Measurements from ENCODE around the gene RAB2B. TPM values are rescaled to one million over a fixed set of nuclear protein-coding genes. Genes with fewer than 3 reads are reported as not detected.
A peak's percentile ranks its signal among the peaks of the same experiment; 100 is the strongest.

The RAB2B gene
- total RNA-seq, 1 experiment from 2014 or later = 40.3 TPM

GRCh38 chr14:21437063-21437901, 39.5 kb downstream of the RAB2B start:
- H3K27me3 ChIP-seq (ENCODE audit: low read length) = no peaks in the 10 kb centered on the region
- no peaks in the 10 kb centered on the region for H3K9me3 ChIP-seq (ENCODE audit: low read length)
- peak overlapping the region; percentile 68 for H3K27ac ChIP-seq (ENCODE audit: low read length)
- peaks cover 13% of the 10 kb centered on the region; the same call in 1 of the 2 replicates for H3K36me3 ChIP-seq (ENCODE audit: insufficient read depth, low read length)
- DNase-seq = peak; percentile 100
- H3K4me1 ChIP-seq (ENCODE audit: low read length) = peaks cover 24% of the 10 kb centered on the region
- H4K20me1 ChIP-seq (ENCODE audit: insufficient read depth, low read depth, low read length) = peaks cover 3% of the 10 kb centered on the region; the same call in 1 of the 2 replicates
- peak overlapping the region; percentile 76 for H3K9ac ChIP-seq (ENCODE audit: low read length)
- peak overlapping the region; percentile 75 for H3K4me3 ChIP-seq (ENCODE audit: low read length)
- 0 out of 2 replicates have a peak overlapping the region, but pooled peaks have one; percentile 3 for H2AFZ ChIP-seq (ENCODE audit: low read length)
- no peaks in the 10 kb centered on the region for H3K9me2 ChIP-seq (replicated peaks; ENCODE audit: insufficient read depth, low read length)
- peaks cover 94% of the 10 kb centered on the region for H3K79me2 ChIP-seq (ENCODE audit: low read length)
- peak overlapping the region; percentile 79 for H3K4me2 ChIP-seq (ENCODE audit: low read depth, low read length, poor library complexity, severe bottlenecking)

GRCh38 chr14:21436567-21437062, 40.1 kb downstream of the RAB2B start:
- peak; percentile 74 for DNase-seq
- H3K4me3 ChIP-seq (ENCODE audit: low read length) = peak overlapping the region; percentile 75

GRCh38 chr14:21431126-21431525, 45.6 kb downstream of the RAB2B start:
- H3K9me3 ChIP-seq (ENCODE audit: low read length) = no peaks in the 10 kb centered on the region
- H3K27me3 ChIP-seq (ENCODE audit: low read length) = no peaks in the 10 kb centered on the region
- no peak overlapping the region for H3K27ac ChIP-seq (ENCODE audit: low read length)
- H4K20me1 ChIP-seq (ENCODE audit: insufficient read depth, low read depth, low read length) = peaks cover 17% of the 10 kb centered on the region
- no peak overlapping the region for H3K4me2 ChIP-seq (ENCODE audit: low read depth, low read length, poor library complexity, severe bottlenecking)
- no peak overlapping the region for H3K4me3 ChIP-seq (ENCODE audit: low read length)
- no peak overlapping the region for H3K9ac ChIP-seq (ENCODE audit: low read length)
- H3K4me1 ChIP-seq (ENCODE audit: low read length) = peaks cover 13% of the 10 kb centered on the region
- H2AFZ ChIP-seq (ENCODE audit: low read length) = no peak overlapping the region
- no peak for DNase-seq
- H3K9me2 ChIP-seq (replicated peaks; ENCODE audit: insufficient read depth, low read length) = no peaks in the 10 kb centered on the region
- peaks cover 94% of the 10 kb centered on the region for H3K79me2 ChIP-seq (ENCODE audit: low read length)
- peaks cover 64% of the 10 kb centered on the region for H3K36me3 ChIP-seq (ENCODE audit: insufficient read depth, low read length)

More at GRCh38 chr14:21436567-21437062, 40.1 kb downstream of the RAB2B start:
- H3K9me2 ChIP-seq (replicated peaks; ENCODE audit: insufficient read depth, low read length) = no peaks in the 10 kb centered on the region
- H3K27ac ChIP-seq (ENCODE audit: low read length) = peak overlapping the region; percentile 29; the same call in 1 of the 2 replicates
- peaks cover 94% of the 10 kb centered on the region for H3K79me2 ChIP-seq (ENCODE audit: low read length)
- peak overlapping the region; percentile 76 for H3K9ac ChIP-seq (ENCODE audit: low read length)
- H3K36me3 ChIP-seq (ENCODE audit: insufficient read depth, low read length) = peaks cover 16% of the 10 kb centered on the region; the same call in 1 of the 2 replicates
- H3K9me3 ChIP-seq (ENCODE audit: low read length) = no peaks in the 10 kb centered on the region
- no peak overlapping the region for H2AFZ ChIP-seq (ENCODE audit: low read length)
- H3K27me3 ChIP-seq (ENCODE audit: low read length) = no peaks in the 10 kb centered on the region
- H3K4me1 ChIP-seq (ENCODE audit: low read length) = peaks cover 24% of the 10 kb centered on the region
- peak overlapping the region; percentile 79 for H3K4me2 ChIP-seq (ENCODE audit: low read depth, low read length, poor library complexity, severe bottlenecking)
- peaks cover 5% of the 10 kb centered on the region for H4K20me1 ChIP-seq (ENCODE audit: insufficient read depth, low read depth, low read length)

GRCh38 chr14:21428930-21429329, 47.8 kb downstream of the RAB2B start:
- Histone ChIP-seq H3K9me3 (ENCODE audit: low read length) (no peaks in the 10 kb centered on the region), H3K9me2 (replicated peaks; ENCODE audit: insufficient read depth, low read length) (no peaks in the 10 kb centered on the region), H3K27me3 (ENCODE audit: low read length) (no peaks in the 10 kb centered on the region), H3K9ac (ENCODE audit: low read length) (no peak overlapping the region), H2AFZ (ENCODE audit: low read length) (no peak overlapping the region), H3K4me2 (ENCODE audit: low read depth, low read length, poor library complexity, severe bottlenecking) (no peak overlapping the region), H3K4me1 (ENCODE audit: low read length) (no peaks in the 10 kb centered on the region), H3K36me3 (ENCODE audit: insufficient read depth, low read length) (peaks cover 77% of the 10 kb centered on the region), H3K4me3 (ENCODE audit: low read length) (no peak overlapping the region), H4K20me1 (ENCODE audit: insufficient read depth, low read depth, low read length) (peaks cover 17% of the 10 kb centered on the region), H3K79me2 (ENCODE audit: low read length) (peaks cover 82% of the 10 kb centered on the region), H3K27ac (ENCODE audit: low read length) (no peak overlapping the region)
- no peak for DNase-seq

GRCh38 chr14:21426692-21427091, 50.1 kb downstream of the RAB2B start:
- H3K9ac ChIP-seq (ENCODE audit: low read length) = no peak overlapping the region
- no peaks in the 10 kb centered on the region for H3K9me3 ChIP-seq (ENCODE audit: low read length)
- H3K4me2 ChIP-seq (ENCODE audit: low read depth, low read length, poor library complexity, severe bottlenecking) = no peak overlapping the region
- H2AFZ ChIP-seq (ENCODE audit: low read length) = no peak overlapping the region
- H4K20me1 ChIP-seq (ENCODE audit: insufficient read depth, low read depth, low read length) = peaks cover 12% of the 10 kb centered on the region
- H3K27ac ChIP-seq (ENCODE audit: low read length) = no peak overlapping the region
- H3K27me3 ChIP-seq (ENCODE audit: low read length) = no peaks in the 10 kb centered on the region
- H3K36me3 ChIP-seq (ENCODE audit: insufficient read depth, low read length) = peaks cover 82% of the 10 kb centered on the region
- H3K4me1 ChIP-seq (ENCODE audit: low read length) = no peaks in the 10 kb centered on the region
- DNase-seq = no peak
- H3K4me3 ChIP-seq (ENCODE audit: low read length) = no peak overlapping the region
- H3K9me2 ChIP-seq (replicated peaks; ENCODE audit: insufficient read depth, low read length) = no peaks in the 10 kb centered on the region
- peaks cover 72% of the 10 kb centered on the region for H3K79me2 ChIP-seq (ENCODE audit: low read length)

- Histone ChIP-seq H3K9me3 (ENCODE audit: low read length) (no peaks in the 10 kb centered on the region), H3K9ac (ENCODE audit: low read length) (no peak overlapping the region), H2AFZ (ENCODE audit: low read length) (no peak overlapping the region), H3K36me3 (ENCODE audit: insufficient read depth, low read length) (peaks cover 63% of the 10 kb centered on the region), H3K79me2 (ENCODE audit: low read length) (peaks cover 28% of the 10 kb centered on the region), H3K4me1 (ENCODE audit: low read length) (no peaks in the 10 kb centered on the region), H3K27ac (ENCODE audit: low read length) (no peak overlapping the region), H3K9me2 (replicated peaks; ENCODE audit: insufficient read depth, low read length) (no peaks in the 10 kb centered on the region), H3K4me2 (ENCODE audit: low read depth, low read length, poor library complexity, severe bottlenecking) (no peak overlapping the region), H4K20me1 (ENCODE audit: insufficient read depth, low read depth, low read length) (0 out of 2 replicates have a peak, but pooled peaks cover 5% of the 10 kb centered on the region), H3K4me3 (ENCODE audit: low read length) (no peak overlapping the region), H3K27me3 (ENCODE audit: low read length) (no peaks in the 10 kb centered on the region)
- no peak for DNase-seq
Observed at GRCh38 chr14:21419528-21419927, 57.2 kb downstream of the RAB2B start.

GRCh38 chr14:21415329-21415728, 61.4 kb downstream of the RAB2B start:
- Histone ChIP-seq H3K4me1 (ENCODE audit: low read length) (no peaks in the 10 kb centered on the region), H3K27ac (ENCODE audit: low read length) (no peak overlapping the region), H3K36me3 (ENCODE audit: insufficient read depth, low read length) (peaks cover 68% of the 10 kb centered on the region), H2AFZ (ENCODE audit: low read length) (no peak overlapping the region), H3K4me3 (ENCODE audit: low read length) (no peak overlapping the region), H4K20me1 (ENCODE audit: insufficient read depth, low read depth, low read length) (no peaks in the 10 kb centered on the region), H3K4me2 (ENCODE audit: low read depth, low read length, poor library complexity, severe bottlenecking) (no peak overlapping the region), H3K9me2 (replicated peaks; ENCODE audit: insufficient read depth, low read length) (no peaks in the 10 kb centered on the region), H3K79me2 (ENCODE audit: low read length) (peaks cover 12% of the 10 kb centered on the region), H3K27me3 (ENCODE audit: low read length) (no peaks in the 10 kb centered on the region), H3K9me3 (ENCODE audit: low read length) (no peaks in the 10 kb centered on the region), H3K9ac (ENCODE audit: low read length) (no peak overlapping the region)
- no peak for DNase-seq

- Histone ChIP-seq H2AFZ (ENCODE audit: low read length) (no peak overlapping the region), H3K9me2 (replicated peaks; ENCODE audit: insufficient read depth, low read length) (no peaks in the 10 kb centered on the region), H3K27ac (ENCODE audit: low read length) (no peak overlapping the region), H3K27me3 (ENCODE audit: low read length) (no peaks in the 10 kb centered on the region), H3K79me2 (ENCODE audit: low read length) (peaks cover 5% of the 10 kb centered on the region), H3K4me3 (ENCODE audit: low read length) (no peak overlapping the region), H3K36me3 (ENCODE audit: insufficient read depth, low read length) (peaks cover 71% of the 10 kb centered on the region), H3K9ac (ENCODE audit: low read length) (no peak overlapping the region), H3K4me1 (ENCODE audit: low read length) (no peaks in the 10 kb centered on the region), H3K4me2 (ENCODE audit: low read depth, low read length, poor library complexity, severe bottlenecking) (no peak overlapping the region), H3K9me3 (ENCODE audit: low read length) (no peaks in the 10 kb centered on the region), H4K20me1 (ENCODE audit: insufficient read depth, low read depth, low read length) (no peaks in the 10 kb centered on the region)
- DNase-seq = no peak
Observed at GRCh38 chr14:21414137-21414631, 62.6 kb downstream of the RAB2B start.

Data from Karpas-422 (cell line).